Left lung (tissue), 10 donors: Measurements from ENCODE around the gene DYRK4. TPM values are rescaled to one million over a fixed set of nuclear protein-coding genes. Genes with fewer than 3 reads are reported as not detected.

Experiments used
- ATAC-seq: fragments of 200-7000 bp; cut with Tn5 transposase; one replicate; pipeline ENCODE4 v1.9.1; 2020; ENCODE audit warnings: moderate library complexity
- DNase-seq, 4 donors: peaks; one replicate each; pipeline ENCODE4 v3.0.0-alpha.2; 2013 to 2020
- H3K27ac ChIP-seq, 2 donors: fragments of 200-600 bp; sonication (generic) in 1 of 2; one replicate each; pipeline versions ENCODE4 v1.5.0 to v1.8.0; 2020 to 2021
- H3K27me3 ChIP-seq, 2 donors: fragments of 200-600 bp; sonication (generic) in 1 of 2; one replicate each; pipeline versions ENCODE4 v1.5.0 to v1.8.0; 2020 to 2021
- H3K36me3 ChIP-seq, 2 donors: fragments of 200-600 bp; sonication (generic) in 1 of 2; one replicate each; pipeline versions ENCODE4 v1.5.0 to v1.8.0; 2020 to 2021
- H3K4me1 ChIP-seq, 2 donors: fragments of 200-600 bp; one replicate each; pipeline ENCODE4 v1.8.0; 2021
- H3K4me3 ChIP-seq, 2 donors: fragments of 200-600 bp; sonication (generic) in 1 of 2; one replicate each; pipeline versions ENCODE4 v1.5.0 to v1.8.0; 2020 to 2021; ENCODE audit warnings: mild to moderate bottlenecking in 1 of 2
- H3K9me3 ChIP-seq, 2 donors: fragments of 200-600 bp; sonication (generic) in 1 of 2; one replicate each; pipeline versions ENCODE4 v1.5.0 to v1.8.0; 2020 to 2021
- CTCF ChIP-seq, 2 donors: fragments of 200-600 bp; sonication (generic) in 1 of 2; IDR thresholded peaks; one replicate each; pipeline versions ENCODE4 v1.5.0 to v1.8.0; 2021; ENCODE audit warnings: antibody characterized with exemption in 2 of 2
- intact Hi-C, 2 donors: fragments of 100-400 bp; cut with DNase I; formaldehyde crosslinking; loops; one replicate each; pipeline versions ENCODE4 v1.11.2 to v1.14.2; 2022
- polyA plus RNA-seq, 6 donors: library from polyadenylated mRNA; unstranded; fragments of 120-200 nt; gene quantifications; one replicate each; pipeline ENCODE4 v1.2.1, GENCODE V29; 2013; ENCODE audit not compliant: insufficient read length in 6 of 6
- total RNA-seq, 2 donors: library from RNA; stranded (reverse); fragmentation: NEBNext Ultra II Directional; extraction: Animal tissue kit (Norgen Biotek cat#: 25700); gene quantifications; one replicate each; pipeline ENCODE4 v1.2.1, GENCODE V29; 2021
- donor health status: DM: no; HTN: yes; CAD: no.
- donor health status: DM: no; HTN: no; CAD: no.

Gene DYRK4
- total and polyA plus RNA-seq, 8 donors: 35.0 to 65.4 (median 56.6) TPM

DNA sequence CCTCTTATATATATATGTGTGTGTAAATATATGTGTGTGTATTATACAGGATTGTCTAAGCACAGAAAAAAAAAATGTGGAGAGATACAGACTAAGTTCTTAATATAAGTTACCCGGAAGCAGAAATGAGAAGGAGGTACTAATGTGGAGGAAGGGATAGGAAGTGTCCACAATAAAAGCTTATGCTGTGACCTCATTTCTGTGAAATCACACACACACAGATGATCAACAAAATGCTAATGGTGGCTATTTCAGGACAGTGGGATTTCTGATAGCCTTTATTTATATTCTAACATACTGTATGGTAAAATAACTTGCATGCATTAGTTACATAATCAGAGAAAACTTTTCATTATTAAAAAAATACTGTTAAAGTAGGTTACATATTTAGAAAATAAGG lies 31.8 kb upstream of the DYRK4 start:
- Histone ChIP-seq H3K9me3 (no peaks in the 10 kb centered on the region), H3K27ac (no peak overlapping the region), H3K36me3 (peaks cover 0 to 55% of the 10 kb centered on the region in 2 donors), H3K4me3 (no peak overlapping the region), H3K4me1 (no peaks in the 10 kb centered on the region), H3K27me3 (no peaks in the 10 kb centered on the region)
- no peak for ATAC-seq
- TF ChIP-seq CTCF (IDR thresholded peaks at IDR 0.05): no peak
- DNase-seq: no peak
- intact Hi-C loops: no loop called here

DNA sequence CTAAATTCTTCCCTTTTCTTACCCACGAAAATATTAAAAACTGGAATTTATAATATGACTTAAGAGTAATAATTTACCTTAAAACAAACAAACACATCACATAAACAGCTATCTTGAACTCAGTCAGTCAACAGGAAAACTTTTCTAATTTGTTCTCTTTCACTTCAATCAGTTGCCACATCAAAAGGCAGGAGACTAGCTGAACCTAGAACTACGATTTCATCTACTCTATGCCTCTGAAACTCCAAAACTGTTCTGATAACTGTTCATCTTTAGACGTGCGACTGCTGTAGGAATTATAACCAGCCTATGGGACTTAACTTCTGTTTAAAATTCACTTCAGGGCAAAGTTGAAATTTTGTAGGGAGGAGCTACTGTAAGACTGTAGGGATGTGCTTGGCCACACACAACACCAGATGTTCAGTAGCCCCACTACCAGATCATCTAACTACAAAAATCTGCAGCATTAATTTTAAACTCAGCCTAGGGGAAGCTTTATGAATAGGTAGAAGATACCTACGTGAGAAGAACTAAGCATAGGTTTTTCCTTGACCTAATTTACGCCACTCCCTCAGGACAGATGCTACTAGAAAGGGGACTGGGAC lies 30.9 kb upstream of the DYRK4 start:
- TF ChIP-seq CTCF (IDR thresholded peaks at IDR 0.05): no peak
- intact Hi-C loops: no loop called here
- no peak for DNase-seq
- Histone ChIP-seq H3K4me1 (no peaks in the 10 kb centered on the region), H3K27ac (no peak overlapping the region), H3K4me3 (no peak overlapping the region), H3K9me3 (no peaks in the 10 kb centered on the region), H3K36me3 (peaks cover 0 to 57% of the 10 kb centered on the region in 2 donors), H3K27me3 (no peaks in the 10 kb centered on the region)
- no peak for ATAC-seq

DNA sequence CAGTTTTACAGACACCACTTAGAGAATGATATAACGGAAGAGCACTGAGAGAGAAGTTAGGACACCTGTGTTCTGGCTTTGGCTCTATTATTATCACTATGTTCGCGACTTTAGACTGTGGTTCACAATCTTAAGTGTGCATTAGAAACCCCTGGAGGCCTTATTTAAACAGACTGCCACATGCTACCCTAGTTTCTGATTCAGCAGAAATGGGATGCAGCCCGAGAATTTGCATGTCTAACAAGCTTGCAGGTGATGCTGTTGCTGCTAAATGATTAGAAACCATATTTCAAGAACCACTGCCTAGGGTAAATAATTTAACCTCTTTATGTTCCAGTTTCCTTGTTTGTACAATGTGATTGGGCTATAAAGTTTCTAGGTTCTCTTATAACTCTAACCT lies 26.9 kb upstream of the DYRK4 start:
- peaks cover 0 to 44% of the 10 kb centered on the region in 2 donors for H3K36me3 ChIP-seq
- DNase-seq: no peak

GRCh38 chr12:4535871-4536270 lies 26.1 kb upstream of the DYRK4 start:
- H3K9me3 ChIP-seq: no peaks in the 10 kb centered on the region
- DNase-seq (no peak), ATAC-seq (no peak)
- no peaks in the 10 kb centered on the region for H3K27me3 ChIP-seq
- no peak overlapping the region for H3K27ac ChIP-seq
- intact Hi-C loops: no loop called here
- peaks cover 9 to 28% of the 10 kb centered on the region in 2 donors for H3K4me1 ChIP-seq
- TF ChIP-seq CTCF (IDR thresholded peaks at IDR 0.05): no peak
- H3K4me3 ChIP-seq: no peak overlapping the region
- peaks cover 0 to 44% of the 10 kb centered on the region in 2 donors for H3K36me3 ChIP-seq

More for the DNA sequence above, 26.9 kb upstream of the DYRK4 start:
- Histone ChIP-seq H3K27ac (no peak overlapping the region), H3K9me3 (no peaks in the 10 kb centered on the region), H3K27me3 (no peaks in the 10 kb centered on the region), H3K4me1 (peaks cover 9 to 23% of the 10 kb centered on the region in 2 donors), H3K4me3 (no peak overlapping the region)
- intact Hi-C loops: no loop called here
- no peak for TF ChIP-seq CTCF (IDR thresholded peaks at IDR 0.05)
- no peak for ATAC-seq

DNA sequence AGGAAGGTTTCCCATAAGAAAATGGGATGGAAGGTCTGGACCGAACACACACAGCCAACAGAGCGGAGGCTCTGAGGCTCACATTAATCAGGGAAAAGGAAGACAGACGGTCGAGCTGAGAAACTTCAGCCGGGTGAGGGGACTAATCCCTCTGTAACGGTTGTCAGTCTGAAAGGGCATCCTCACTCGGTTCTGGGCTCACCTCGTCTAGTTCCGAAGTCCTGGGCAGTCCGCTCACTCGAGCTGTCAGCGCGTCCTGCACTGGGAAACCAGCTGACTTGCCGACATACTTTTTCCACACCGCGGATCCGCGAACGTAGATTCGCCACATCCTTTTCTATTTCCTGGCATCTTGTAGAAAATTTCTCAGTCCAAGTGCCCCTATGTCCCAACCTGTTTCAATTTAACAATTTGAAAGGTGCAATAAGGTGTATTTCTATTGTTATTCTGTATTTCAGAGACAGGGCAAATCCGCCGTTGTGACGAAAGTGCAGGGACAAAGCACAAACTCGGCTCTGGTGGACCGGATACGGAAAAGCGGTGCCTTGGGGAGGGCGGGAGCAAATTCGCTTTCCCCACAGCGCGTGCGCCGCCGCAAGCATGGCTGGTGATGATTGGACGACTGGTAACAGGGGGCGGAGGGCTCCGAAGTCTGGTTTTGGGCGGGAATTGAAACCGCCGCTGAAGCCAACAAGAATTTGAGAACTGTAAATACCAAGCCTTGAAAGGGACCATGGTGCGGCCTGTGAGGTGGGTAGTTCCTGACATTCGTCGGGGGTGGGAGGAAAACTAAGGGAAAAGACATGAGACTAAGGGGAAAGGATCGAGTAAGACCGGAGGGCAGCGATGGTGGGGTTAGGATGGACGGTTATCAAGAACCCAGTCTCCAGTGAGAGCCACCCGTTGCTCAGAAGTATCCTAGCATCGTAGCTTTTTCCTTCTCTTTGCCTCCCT lies 23.5 kb upstream of the DYRK4 start, which contains the start of gene RAD51AP1:
Gene RAD51AP1 (plus strand): TSS at position 684 of the 954 bp plus-strand sequence. CDS start 50 bp downstream, at position 734.
- peaks cover 0 to 21% of the 10 kb centered on the region in 2 donors for H3K36me3 ChIP-seq
- peak within 1 kb of the TSS; percentile 81 to 84 for H3K4me3 ChIP-seq
- no peaks in the 10 kb centered on the region for H3K9me3 ChIP-seq
- intact Hi-C loops: no loop called here
- peak within 1 kb of the TSS; percentile 93 to 94 for H3K27ac ChIP-seq
- DNase-seq: peak; percentile 95 to 97 (median 96)
- peaks cover 9 to 28% of the 10 kb centered on the region in 2 donors for H3K4me1 ChIP-seq
- H3K27me3 ChIP-seq: no peaks in the 10 kb centered on the region
- ATAC-seq: peak; percentile 100
- no peak for TF ChIP-seq CTCF (IDR thresholded peaks at IDR 0.05)
